PC-9 (cell line): ENCODE results near the gene CRELD1.

ENCODE experiments used
- EZH2 ChIP-seq: fragments of 200-600 bp; sonication (generic); IDR thresholded peaks from 2 replicates; pipeline ENCODE4 v1.8.0; 2017; ENCODE audit warnings: antibody characterized with exemption, low read depth
- TF ChIP-seq, protein P1 (sequence below): fragments of 200-600 bp; sonication (generic); conservative IDR thresholded peaks from 2 replicates; pipeline ENCODE4 v1.6.1; 2017; ENCODE audit warnings: mixed run types, antibody characterized with exemption, mild to moderate bottlenecking, moderate library complexity

DNA sequence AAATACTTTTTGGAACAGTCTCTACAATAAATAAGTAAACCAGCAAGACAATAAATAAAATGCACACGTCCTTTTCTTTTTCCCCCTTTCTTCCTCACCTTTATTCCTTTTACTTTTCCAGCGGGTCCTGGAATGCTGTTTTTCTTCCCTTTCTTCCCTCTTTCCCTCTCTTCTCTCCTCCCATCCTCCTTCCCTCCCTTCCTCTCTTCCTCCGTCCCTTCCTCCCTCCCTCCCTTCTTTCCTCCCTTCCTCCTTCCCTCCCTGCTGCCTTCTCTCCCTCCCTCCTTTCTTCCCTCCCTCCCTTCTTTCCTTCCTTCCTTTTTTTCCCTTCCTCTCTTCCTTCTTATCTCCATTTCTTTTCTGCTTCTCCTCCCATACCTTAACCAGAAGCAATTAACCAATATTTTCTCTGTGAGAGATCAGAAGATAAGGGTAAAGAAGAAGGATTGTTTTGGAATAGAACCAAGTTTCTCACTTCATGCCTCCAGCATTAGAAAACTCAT is 34.3 kb upstream of the CRELD1 start:
- TF ChIP-seq, protein P1, sequence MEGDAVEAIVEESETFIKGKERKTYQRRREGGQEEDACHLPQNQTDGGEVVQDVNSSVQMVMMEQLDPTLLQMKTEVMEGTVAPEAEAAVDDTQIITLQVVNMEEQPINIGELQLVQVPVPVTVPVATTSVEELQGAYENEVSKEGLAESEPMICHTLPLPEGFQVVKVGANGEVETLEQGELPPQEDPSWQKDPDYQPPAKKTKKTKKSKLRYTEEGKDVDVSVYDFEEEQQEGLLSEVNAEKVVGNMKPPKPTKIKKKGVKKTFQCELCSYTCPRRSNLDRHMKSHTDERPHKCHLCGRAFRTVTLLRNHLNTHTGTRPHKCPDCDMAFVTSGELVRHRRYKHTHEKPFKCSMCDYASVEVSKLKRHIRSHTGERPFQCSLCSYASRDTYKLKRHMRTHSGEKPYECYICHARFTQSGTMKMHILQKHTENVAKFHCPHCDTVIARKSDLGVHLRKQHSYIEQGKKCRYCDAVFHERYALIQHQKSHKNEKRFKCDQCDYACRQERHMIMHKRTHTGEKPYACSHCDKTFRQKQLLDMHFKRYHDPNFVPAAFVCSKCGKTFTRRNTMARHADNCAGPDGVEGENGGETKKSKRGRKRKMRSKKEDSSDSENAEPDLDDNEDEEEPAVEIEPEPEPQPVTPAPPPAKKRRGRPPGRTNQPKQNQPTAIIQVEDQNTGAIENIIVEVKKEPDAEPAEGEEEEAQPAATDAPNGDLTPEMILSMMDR = no peak
- no peak for TF ChIP-seq EZH2
